GM23248 (cell line): ENCODE data around the gene LECT2.

ENCODE experiments used
- EZH2 ChIP-seq: fragments of 200-600 bp; sonication (generic); IDR thresholded peaks from 2 replicates; pipeline ENCODE4 v1.6.1; 2018; ENCODE audit warnings: antibody characterized with exemption, mild to moderate bottlenecking; ENCODE audit not compliant: insufficient read depth, poor library complexity, severe bottlenecking
- EZH2phosphoT487 ChIP-seq: fragments of 200-600 bp; sonication (generic); IDR thresholded peaks from 2 replicates; pipeline ENCODE4 v1.6.1; 2018; ENCODE audit warnings: antibody characterized with exemption, moderate library complexity, mild to moderate bottlenecking, low read depth; ENCODE audit not compliant: insufficient read depth

- no peak for TF ChIP-seq EZH2phosphoT487
- TF ChIP-seq EZH2: no peak
These were observed 34.9 kb upstream of the LECT2 start for GRCh38 chr5:135989686-135990085.
